GM21825 (cell line): Measurements from ENCODE around the gene GPC6.

ENCODE experiments used
- ATAC-seq: cut with Tn5 transposase; IDR thresholded peaks from one replicate; pipeline ENCODE4 v1.9.1; 2021; ENCODE audit warnings: mild to moderate bottlenecking, moderate library complexity; ENCODE audit not compliant: unreplicated experiment

GPC6 gene

DNA sequence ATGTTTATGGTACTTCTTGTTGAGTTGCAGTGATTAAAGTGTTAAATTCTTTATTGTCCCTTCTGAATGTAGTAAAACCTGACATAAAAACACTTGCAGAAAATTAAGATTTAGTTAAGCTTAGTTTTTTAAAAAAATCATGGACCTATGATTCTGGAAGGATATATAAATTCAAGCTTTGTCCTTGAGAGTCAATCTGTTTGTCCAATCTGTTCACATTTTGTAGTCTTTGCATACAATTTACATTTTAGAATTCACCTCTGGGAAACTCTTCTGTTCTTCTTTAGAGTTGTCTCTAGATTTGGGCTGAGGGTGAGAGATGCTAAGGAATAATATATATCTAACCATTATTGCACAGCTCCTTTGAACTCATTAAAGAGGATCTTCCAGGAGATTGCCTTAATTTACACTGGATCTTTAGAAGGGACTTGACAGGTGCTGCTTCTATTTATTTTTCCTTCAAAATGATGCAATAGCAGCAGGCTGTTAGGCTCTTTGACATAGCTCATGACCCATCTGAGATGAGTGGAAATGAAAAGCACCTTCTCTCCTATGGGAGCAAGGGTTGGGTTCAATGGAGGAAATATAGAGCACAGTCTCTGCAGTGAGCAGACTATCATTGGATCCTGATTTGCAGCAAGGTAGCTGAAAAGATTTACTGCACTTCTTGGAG lies 433.9 kb downstream of the GPC6 start:
- ATAC-seq = no peak

DNA sequence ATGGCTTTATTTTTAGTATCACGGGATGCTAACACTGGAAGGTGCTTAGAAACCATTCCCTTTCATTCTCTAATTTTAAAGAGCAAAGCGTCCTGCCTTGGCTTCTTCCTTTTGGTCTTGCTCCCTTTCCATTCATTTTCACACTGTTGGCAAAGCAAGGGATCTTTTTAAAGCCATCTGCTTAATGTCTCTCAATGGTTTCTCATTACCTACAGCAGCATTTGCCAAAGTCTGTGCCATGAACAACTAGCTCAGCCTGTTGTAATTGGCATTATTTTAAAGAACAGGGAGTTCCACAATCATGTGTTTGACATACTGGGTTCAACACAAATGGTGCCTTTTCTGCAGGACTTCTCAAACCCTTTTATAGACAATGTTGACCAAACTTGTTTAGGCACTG lies 444.3 kb downstream of the GPC6 start:
- no peak for ATAC-seq

DNA sequence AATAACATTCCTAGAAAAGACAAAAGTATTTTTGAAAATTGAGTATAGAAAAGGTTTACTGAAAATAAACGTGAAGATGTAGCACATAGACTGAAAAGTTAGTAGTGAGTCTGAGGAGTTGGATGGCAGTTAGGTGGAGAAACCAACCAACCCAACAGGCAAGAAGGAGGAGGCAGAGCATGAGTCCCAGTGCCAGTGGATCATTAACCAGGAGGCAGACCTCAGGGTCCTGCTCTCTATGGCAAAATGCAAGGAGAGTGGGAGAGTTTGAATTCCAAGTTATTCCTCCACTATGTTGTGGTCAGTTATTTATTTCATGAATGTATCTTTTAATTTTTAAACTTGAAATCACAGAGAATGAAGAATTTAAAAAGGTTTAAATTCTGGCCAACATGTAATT lies 446.4 kb downstream of the GPC6 start:
- ATAC-seq = no peak

DNA sequence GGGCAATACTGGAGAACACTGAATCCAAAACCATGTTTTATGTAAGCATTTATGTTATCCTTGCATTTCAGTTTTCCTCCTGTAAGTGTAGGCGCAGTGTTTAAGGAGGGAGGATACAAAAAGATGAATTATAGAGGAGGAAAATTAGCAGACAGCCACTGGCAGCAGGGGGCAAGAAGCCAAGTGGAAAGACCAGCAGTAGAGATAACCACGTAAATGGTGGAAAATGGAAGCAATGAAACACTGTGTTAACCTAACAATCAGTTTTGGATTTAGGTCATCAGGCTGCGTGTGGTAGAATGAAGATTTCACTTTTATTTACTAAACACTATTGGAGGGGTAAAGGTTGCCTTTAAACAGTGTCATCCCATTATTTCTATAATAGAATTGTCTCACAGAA lies 447.3 kb downstream of the GPC6 start:
- ATAC-seq = no peak

GRCh38 chr13:93674337-93674755 lies 447.7 kb downstream of the GPC6 start:
- ATAC-seq = no peak

DNA sequence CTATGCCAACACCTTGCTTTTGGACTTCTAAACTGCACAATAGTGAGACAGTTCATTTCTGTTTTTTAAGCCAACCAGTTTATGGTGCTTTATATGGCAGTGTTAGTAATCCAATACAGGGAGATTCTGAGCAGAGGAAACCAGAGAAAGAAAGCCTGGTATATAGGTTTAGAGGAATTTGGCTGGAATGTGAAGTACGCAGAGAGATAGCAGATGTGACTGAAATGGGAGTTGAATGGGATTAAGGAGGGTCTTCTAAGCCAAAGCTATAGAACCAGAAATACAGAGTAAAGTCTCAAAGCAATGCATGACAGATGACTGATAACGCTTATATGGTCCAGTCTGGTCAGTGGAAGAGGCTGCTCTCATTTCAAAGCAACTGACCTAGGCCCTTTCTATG lies 453.7 kb downstream of the GPC6 start:
- ATAC-seq = no peak

- no peak for ATAC-seq
These were observed 459.3 kb downstream of the GPC6 start for GRCh38 chr13:93685900-93686299.

DNA sequence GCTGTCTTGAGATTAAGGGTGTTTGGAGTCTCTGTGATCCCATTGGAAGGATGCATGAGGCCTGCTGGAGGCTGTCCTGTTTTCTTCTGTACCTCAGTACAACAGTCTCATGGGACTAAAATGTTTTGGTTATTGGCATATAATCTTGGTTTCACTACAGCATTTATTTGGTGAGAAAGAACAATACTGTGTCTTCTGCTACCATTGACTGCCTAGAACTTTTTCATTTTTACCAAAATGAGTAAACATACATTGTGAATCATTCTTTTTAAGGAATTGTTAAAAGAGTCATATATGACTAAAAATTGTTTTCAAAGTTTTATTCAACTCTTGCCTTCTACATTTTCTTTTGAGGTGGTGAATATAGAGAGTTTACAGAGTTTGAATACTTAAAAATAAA lies 459.8 kb downstream of the GPC6 start:
- ATAC-seq = no peak

- no peak for ATAC-seq
These were observed 460.7 kb downstream of the GPC6 start for GRCh38 chr13:93687261-93687660.

DNA sequence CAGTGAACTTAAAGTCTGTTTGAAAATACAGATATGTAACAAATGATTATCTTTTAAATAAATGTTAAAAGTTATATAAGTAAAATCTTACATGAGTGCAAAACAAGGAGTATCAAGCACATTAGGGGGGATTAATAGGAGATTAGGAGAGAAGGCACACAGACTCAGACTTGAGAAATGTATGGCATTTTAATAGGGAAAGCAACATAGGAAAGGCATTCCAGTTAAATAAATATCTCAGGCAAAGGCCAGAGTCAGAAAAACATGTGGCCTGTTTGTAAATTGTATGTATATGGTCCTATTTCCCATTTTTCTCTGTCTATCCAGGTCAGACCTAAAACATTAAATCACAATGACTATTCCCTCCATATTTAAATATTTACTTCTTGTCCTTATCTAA lies 462.7 kb downstream of the GPC6 start:
- no peak for ATAC-seq

DNA sequence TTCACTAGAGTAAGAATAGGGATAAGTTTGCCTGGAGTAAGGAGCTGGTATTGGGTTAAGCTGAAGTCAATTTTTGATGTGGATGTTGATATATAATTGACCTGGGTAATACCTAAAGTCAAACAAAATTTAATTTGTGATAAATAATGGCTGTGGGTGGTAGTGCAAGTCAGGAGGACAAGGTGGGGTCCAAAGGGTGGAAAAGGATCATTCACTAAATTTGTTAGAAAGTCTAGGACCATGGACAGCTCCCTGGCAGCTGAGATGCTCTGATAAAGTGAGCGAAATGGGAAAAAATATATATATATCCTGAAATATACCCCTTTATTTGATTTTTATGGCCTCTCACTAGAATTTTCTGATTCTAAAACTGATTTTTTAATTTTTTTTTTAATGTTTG lies 463.5 kb downstream of the GPC6 start:
- ATAC-seq = no peak

DNA sequence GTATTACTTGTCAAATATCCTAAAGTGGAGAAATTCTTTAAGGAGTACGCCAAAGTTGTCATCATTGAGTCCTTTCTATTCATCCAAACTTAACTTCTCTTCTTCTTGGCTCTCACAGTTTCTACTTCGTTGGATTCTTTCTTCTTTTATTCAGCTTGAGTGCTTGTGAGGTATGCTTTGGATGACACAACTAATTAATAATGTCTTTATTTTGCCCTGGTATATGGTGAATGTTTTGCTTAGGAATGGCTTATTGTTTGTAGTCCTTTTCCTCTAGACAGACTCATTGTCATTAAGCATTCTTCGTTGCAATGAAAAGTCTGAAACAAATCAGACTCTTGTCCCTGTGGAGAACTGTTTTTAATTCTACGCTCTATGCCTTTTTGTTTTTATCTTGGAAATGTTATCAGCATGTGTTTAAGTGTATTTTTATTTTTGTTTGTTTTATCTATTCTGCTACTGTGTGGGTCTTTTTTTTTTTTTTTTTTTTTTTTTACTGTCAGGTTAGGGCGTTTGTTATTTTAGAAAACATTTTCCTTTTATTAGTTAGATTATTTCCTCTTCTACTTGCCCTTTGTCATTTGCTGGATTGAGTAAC lies 471.5 kb downstream of the GPC6 start:
- no peak for ATAC-seq

GRCh38 chr13:93700115-93700514 lies 473.5 kb downstream of the GPC6 start:
- ATAC-seq = no peak

GRCh38 chr13:93708308-93709075 lies 481.9 kb downstream of the GPC6 start:
- ATAC-seq = no peak

DNA sequence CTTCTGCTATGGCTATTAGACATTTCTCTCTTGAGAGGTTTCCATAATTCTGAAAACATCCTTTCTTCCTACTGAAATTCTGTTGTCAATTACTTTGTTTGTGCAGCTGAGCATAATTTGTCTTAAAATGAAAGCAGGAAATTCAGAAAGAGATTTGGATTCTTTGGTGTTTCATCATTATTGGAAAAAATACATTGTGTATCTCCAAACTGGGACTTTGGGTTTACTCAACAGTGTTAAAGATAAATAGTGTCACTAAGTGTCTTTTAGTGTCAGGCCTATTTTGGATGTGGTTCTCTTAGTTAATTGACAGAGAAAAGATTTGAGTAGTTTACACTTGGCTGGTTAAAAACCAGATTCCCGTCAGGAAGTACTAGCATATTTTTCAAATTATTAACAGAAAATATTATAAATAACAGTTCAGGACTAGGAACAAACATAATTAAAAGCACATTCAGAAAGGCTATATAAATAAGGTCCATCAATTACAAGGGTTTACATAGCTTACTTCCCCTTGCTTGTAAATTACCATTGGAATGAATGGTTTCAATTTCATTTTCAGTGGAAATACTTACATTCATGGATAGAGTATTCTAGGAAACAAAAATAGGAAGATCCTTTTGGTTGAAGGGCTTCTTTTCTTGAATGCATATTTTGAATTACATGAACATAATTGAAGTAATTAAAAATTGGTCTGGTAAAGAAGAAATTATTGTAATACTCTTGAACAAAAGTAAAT lies 483.1 kb downstream of the GPC6 start:
- no peak for ATAC-seq

- ATAC-seq = no peak
These were observed 487.6 kb downstream of the GPC6 start for GRCh38 chr13:93714171-93714570.

DNA sequence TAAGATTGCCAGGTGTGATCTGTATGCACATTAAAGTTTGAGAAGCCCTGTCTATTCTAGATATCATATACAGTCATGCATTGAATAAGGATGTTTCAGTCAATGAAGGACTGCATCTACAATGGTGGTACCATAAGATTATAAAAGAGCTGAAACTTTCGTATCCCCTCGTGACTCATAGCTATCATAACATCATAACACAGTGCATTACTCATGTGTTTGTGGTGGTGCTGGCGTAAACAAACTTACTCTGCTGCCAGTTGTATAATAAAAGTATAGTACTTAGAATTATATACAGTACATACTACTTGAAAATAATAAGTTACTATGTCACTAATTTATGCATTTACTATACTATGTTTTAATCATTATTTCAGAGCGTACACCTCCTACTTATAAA lies 489.3 kb downstream of the GPC6 start:
- no peak for ATAC-seq

DNA sequence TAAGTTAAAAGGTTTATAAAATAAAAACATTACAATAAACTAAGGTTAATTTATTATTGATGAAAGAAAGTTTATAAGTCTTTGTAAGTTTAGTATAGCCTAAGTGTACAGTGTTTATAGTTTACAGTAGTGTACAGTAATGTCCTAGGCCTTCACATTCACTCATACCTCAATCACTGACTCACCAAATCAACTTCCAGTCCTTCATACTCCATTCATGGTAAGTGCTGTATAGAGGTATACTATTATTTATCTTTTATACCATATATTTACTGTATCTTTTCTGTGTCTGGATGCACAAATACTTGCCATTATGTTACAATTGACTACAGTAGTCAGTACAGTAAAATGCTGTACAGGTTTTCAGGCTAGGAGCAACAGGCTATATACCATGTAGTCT lies 490.0 kb downstream of the GPC6 start:
- ATAC-seq = no peak

DNA sequence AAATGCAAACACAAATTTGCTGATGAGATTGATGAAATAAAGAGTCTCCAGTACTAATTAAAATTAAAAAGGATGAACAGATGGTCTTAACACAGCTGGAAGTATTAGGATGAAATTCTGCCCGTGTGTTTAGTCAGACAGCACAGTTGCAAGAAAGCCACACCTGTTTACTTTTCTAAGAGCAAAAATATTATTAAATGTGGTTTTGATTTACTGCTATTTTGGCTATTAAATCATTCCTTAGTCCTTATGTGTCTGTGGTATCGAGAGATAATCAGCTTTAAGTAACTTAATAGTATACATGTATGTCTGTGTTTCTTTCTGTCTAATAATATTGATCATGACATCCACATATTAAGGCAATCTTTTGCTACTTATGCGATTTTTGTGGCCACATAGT lies 494.9 kb downstream of the GPC6 start:
- no peak for ATAC-seq

DNA sequence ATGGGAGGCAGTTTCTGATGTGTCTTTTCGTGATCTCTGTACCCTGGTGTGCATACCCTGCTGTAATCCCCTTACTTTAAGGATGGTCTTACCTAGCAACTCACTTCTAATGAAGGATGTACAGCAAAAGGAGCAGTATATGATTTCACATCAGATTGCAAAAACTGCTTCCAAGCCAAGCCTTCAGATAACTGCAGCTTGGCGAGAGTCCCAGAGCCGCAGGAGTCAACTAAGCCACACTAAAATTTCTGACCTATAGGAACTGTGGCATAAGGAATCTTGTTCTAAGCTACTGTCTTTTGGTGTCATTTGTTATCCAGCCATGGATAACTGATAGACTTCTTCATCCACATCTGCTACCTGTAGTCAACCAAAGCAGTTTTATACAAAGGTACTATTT lies 496.7 kb downstream of the GPC6 start:
- ATAC-seq = no peak

- ATAC-seq = no peak
These were observed 497.6 kb downstream of the GPC6 start for GRCh38 chr13:93724187-93724586.
